Astrocyte of the spinal cord (primary cell): ENCODE data around the gene MIPEP.
"Not testable (repeated sequence)": the region's sequence is repeated elsewhere in the genome, so short reads cannot be mapped to it uniquely, and the experiment has no call there.

Experiments used
- DNase-seq: peaks from one replicate; pipeline ENCODE4 v3.0.0; 2011; ENCODE audit warnings: low read depth, low spot score
- H3K4me3 ChIP-seq: 2 replicates; pipeline ENCODE4 v1.5.1; 2011; ENCODE audit warnings: low read depth, mild to moderate bottlenecking, low read length, moderate library complexity
- CTCF ChIP-seq: IDR thresholded peaks from 2 replicates; pipeline ENCODE4 v1.5.1; 2012; ENCODE audit warnings: low read depth, mild to moderate bottlenecking, low read length, inconsistent platforms
- in situ Hi-C: cut with HindIII; loops from 2 replicates; pipeline ENCODE4 v1.10.0; 2017; ENCODE audit warnings: low sequenced_read_pairs

Gene MIPEP

GRCh38 chr13:23889615-23890607, 711 bp upstream of the MIPEP start:
- TF ChIP-seq CTCF, result peak; percentile 19
- in situ Hi-C loops, result no loop called here
- no peak for DNase-seq
- H3K4me3 ChIP-seq, result peak overlapping the region; percentile 92

GRCh38 chr13:23884361-23884760, 4.8 kb downstream of the MIPEP start:
- DNase-seq, in situ Hi-C loops, H3K4me3 ChIP-seq: not testable (repeated sequence)

- no peak for DNase-seq
- TF ChIP-seq CTCF, result no peak
- in situ Hi-C loops, result no loop called here
Measured at GRCh38 chr13:23883255-23883654, 5.9 kb downstream of the MIPEP start.

GRCh38 chr13:23881402-23881800, 7.8 kb downstream of the MIPEP start:
- in situ Hi-C loops, result not testable (repeated sequence)

More at GRCh38 chr13:23883255-23883654, 5.9 kb downstream of the MIPEP start:
- no peak overlapping the region for H3K4me3 ChIP-seq

GRCh38 chr13:23880493-23881401, 8.5 kb downstream of the MIPEP start:
- H3K4me3 ChIP-seq, in situ Hi-C loops, DNase-seq: not testable (repeated sequence)

More at GRCh38 chr13:23881402-23881800, 7.8 kb downstream of the MIPEP start:
- not testable (repeated sequence) for DNase-seq, H3K4me3 ChIP-seq

GRCh38 chr13:23877286-23877685, 11.9 kb downstream of the MIPEP start:
- no peak for TF ChIP-seq CTCF
- no peak overlapping the region for H3K4me3 ChIP-seq
- in situ Hi-C loops, result no loop called here
- DNase-seq, result no peak

GRCh38 chr13:23876265-23876664, 12.9 kb downstream of the MIPEP start:
- TF ChIP-seq CTCF, result peak; percentile 56
- DNase-seq, result no peak

More at GRCh38 chr13:23876265-23876664, 12.9 kb downstream of the MIPEP start:
- in situ Hi-C loops, result no loop called here
- no peak overlapping the region for H3K4me3 ChIP-seq
